Fibroblast of lung (primary cell): ENCODE data around the gene KCNIP1.

Source experiments
- EZH2 ChIP-seq: IDR thresholded peaks from 2 replicates; pipeline ENCODE4 v1.5.1; 2012; ENCODE audit warnings: low read length, control low read depth, mild to moderate bottlenecking; ENCODE audit errors: missing control alignments
- TF ChIP-seq, protein P1 (sequence below), 2 donors: IDR thresholded peaks in 1 of 2; conservative IDR thresholded peaks in 1 of 2; 1 replicate in 1 of 2; 2 replicates in 1 of 2; pipeline ENCODE4 v1.5.1; 2011 to 2012; ENCODE audit warnings: low read length in 2 of 2, control low read depth in 1 of 2, inconsistent platforms in 1 of 2, low read depth in 1 of 2, mild to moderate bottlenecking in 1 of 2

GRCh38 chr5:170739446-170739845 lies 235.6 kb downstream of the KCNIP1 start:
- no peak for TF ChIP-seq EZH2
- TF ChIP-seq, protein P1, sequence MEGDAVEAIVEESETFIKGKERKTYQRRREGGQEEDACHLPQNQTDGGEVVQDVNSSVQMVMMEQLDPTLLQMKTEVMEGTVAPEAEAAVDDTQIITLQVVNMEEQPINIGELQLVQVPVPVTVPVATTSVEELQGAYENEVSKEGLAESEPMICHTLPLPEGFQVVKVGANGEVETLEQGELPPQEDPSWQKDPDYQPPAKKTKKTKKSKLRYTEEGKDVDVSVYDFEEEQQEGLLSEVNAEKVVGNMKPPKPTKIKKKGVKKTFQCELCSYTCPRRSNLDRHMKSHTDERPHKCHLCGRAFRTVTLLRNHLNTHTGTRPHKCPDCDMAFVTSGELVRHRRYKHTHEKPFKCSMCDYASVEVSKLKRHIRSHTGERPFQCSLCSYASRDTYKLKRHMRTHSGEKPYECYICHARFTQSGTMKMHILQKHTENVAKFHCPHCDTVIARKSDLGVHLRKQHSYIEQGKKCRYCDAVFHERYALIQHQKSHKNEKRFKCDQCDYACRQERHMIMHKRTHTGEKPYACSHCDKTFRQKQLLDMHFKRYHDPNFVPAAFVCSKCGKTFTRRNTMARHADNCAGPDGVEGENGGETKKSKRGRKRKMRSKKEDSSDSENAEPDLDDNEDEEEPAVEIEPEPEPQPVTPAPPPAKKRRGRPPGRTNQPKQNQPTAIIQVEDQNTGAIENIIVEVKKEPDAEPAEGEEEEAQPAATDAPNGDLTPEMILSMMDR (conservative IDR thresholded peaks at IDR 0.05 in 1 of 2, IDR thresholded peaks at IDR 0.05 in 1 of 2; ENCODE audit: low read depth in 1 of 2, low read length in 2 of 2), result no peak
